SJCRH30 (cell line): Measurements from ENCODE around the gene DENND1A. TPM values are rescaled to one million over a fixed set of nuclear protein-coding genes. Genes with fewer than 3 reads are reported as not detected.
A peak's percentile ranks its signal among the peaks of the same experiment; 100 is the strongest.
"Not testable (repeated sequence)": the region's sequence is repeated elsewhere in the genome, so short reads cannot be mapped to it uniquely, and the experiment has no call there.

Source experiments
- DNase-seq, 2 experiments: peaks; one replicate each; pipeline ENCODE4 v3.0.0-alpha.2; 2015 to 2020
- H3K27ac ChIP-seq: fragments of 250-450 bp; sonication (Bioruptor Pico); 2 replicates; pipeline ENCODE4 v1.5.1; 2020; ENCODE audit warnings: mild to moderate bottlenecking, moderate library complexity
- H3K27me3 ChIP-seq: fragments of 250-450 bp; sonication (Bioruptor Pico); 2 replicates; pipeline ENCODE4 v1.5.1; 2020; ENCODE audit warnings: mild to moderate bottlenecking, moderate library complexity
- H3K36me3 ChIP-seq: fragments of 250-450 bp; sonication (Bioruptor Pico); 2 replicates; pipeline ENCODE4 v1.5.1; 2020; ENCODE audit warnings: mild to moderate bottlenecking, moderate library complexity
- H3K4me1 ChIP-seq: fragments of 250-450 bp; sonication (Bioruptor Pico); 2 replicates; pipeline ENCODE4 v1.5.1; 2020; ENCODE audit warnings: mild to moderate bottlenecking, moderate library complexity
- H3K4me3 ChIP-seq: fragments of 250-450 bp; sonication (Bioruptor Pico); 2 replicates; pipeline ENCODE4 v1.5.1; 2020; ENCODE audit warnings: mild to moderate bottlenecking, moderate library complexity
- H3K9me3 ChIP-seq: fragments of 250-450 bp; sonication (Bioruptor Pico); replicated peaks from 2 replicates; pipeline ENCODE4 v1.5.1; 2020; ENCODE audit warnings: mild to moderate bottlenecking, moderate library complexity
- total RNA-seq: library from RNA; depleted of rRNA; stranded (reverse); fragments of >200 nt; shearing (Covaris generic); gene quantifications from 2 replicates; pipeline ENCODE4 v1.2.3, GENCODE V29; 2014; rRNA removed

Gene DENND1A
- total RNA-seq, 1 experiment from 2014 or later, result 41.3 TPM

DNA sequence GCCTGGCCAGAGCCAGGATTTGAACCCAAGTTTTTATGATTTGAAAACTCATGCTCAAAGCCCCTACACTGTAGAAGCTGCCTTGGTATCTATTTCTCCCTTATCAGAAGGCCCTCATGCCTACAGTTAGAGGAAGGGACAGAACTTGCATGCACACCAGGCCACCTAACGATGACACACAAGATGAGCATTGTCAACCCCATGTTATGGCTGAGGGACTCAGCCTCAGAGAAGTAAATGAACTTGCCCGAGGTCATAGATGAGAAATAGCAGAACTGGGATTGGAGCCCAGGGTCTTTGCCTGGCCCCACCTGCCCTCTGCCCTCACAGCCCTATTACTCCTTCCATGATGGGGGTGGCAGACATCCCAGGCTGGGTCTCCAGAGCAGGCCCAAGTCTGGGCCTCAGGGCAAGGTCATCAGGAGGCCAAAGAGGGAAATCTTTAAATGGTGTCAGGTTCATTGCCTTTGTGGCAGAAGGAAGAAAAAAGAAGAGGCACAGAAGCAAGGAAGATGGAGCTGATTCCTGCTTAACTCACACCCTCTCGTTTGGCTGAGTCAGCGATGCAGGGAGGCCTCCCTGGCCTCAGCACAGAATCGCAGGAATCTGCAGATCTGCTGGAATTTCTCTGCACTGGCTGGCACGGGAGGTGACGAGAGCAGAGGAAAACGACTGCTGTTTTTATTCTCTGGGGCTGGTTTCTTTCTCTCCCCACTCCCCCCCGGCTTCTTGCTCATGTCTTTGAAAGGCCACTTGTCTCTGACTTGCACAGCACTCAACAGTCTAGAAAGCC lies 594.5 kb downstream of the DENND1A start:
- no peaks in the 10 kb centered on the region for H3K27me3 ChIP-seq
- H3K4me3 ChIP-seq, result no peak overlapping the region

DNA sequence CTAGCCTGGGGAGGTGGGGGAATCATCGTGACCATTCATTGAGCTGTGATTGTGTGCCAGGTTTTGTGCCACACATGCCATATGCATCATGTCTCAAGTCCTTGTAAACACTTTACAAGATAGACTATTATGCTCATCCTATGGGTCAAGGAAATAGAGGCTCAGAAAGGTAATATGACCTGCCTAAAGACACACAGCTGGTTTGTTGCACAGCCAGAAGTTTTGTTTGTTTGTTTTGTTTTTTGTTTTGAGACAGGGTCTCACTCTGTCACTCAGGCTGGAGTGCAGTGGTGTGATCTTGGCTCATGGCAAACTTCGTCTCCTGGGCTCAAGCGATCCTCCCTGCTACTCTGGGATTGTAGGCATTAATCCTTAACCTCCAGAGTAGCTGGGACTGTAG lies 595.3 kb downstream of the DENND1A start:
- no peaks in the 10 kb centered on the region for H3K27me3 ChIP-seq
- no peak for DNase-seq
- H3K27ac ChIP-seq, result no peak overlapping the region
- no peak overlapping the region for H3K4me3 ChIP-seq
- H3K4me1 ChIP-seq, result no peaks in the 10 kb centered on the region; the same call in 1 of the 2 replicates
- no peaks in the 10 kb centered on the region for H3K9me3 ChIP-seq
- no peaks in the 10 kb centered on the region for H3K36me3 ChIP-seq

More for the DNA sequence above, 594.5 kb downstream of the DENND1A start:
- Histone ChIP-seq H3K27ac (no peak overlapping the region), H3K4me1 (peaks cover 4% of the 10 kb centered on the region), H3K9me3 (no peaks in the 10 kb centered on the region), H3K36me3 (no peaks in the 10 kb centered on the region)
- DNase-seq, result peak in 1 of 2 experiments; percentile 32

DNA sequence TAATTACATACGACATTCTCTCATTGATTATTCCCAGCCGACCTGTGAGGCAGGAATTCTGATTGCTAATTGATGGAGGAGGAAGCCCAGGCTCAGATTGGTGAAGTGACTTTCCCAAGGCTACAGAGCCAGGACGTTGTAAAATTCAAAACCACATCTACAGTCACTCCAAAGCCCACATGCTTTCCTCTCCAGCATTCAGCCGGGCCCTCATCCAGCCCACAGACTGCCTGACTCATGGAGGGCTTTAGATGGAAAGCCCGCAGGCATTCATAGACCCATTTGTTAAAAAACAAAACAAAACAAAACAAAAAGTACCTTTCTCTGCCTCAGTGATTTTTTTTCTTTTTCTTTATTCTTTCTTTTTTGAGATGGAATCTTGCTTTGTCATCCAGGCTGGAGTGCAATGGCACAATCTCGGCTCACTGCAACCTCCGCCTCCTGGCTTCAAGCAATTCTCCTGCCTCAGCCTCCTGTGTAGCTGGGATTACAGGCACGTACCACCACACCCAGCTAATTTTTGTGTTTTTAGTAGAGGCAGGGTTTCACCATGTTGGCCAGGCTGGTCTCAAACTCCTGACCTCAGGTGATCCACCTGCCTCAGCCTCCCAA lies 596.8 kb downstream of the DENND1A start:
- not testable (repeated sequence) for H3K27ac ChIP-seq, H3K4me1 ChIP-seq, H3K4me3 ChIP-seq, H3K9me3 ChIP-seq, H3K27me3 ChIP-seq, H3K36me3 ChIP-seq
- peak in 1 of 2 experiments; percentile 32 for DNase-seq

DNA sequence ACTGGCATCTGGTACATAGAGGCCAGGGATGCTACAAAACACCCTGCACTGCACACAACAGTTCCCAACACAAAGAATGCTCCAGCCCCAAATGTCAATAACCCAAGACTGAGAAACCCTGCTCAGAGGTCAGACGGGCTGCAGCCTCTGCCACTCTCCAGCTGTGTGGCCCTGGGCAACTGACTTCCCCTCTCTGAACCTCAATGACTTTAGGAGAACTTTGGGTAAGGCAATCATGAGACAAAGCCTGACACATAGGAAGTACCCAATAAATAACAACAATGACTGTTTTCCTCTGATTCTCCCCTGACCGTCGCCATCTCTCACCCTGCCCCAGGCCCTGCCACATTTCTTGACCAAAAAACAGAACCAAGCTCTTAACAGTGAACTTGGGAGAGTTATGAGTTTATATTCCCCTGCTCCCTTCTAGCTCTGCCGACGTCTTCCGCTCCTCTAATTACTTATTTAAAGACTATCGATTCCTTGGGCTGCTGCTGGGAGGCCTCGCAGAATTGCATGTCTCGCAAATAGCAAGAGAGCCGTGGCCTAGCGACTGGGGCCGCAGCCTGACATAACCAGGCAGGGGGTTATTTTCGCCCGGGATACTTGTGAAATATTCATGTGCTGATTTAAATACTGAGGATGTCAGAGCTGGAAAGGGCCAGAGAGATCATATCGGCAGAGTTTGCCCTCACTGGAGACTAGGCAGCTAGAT lies 598.4 kb downstream of the DENND1A start:
- Histone ChIP-seq H3K27me3 (no peaks in the 10 kb centered on the region), H3K9me3 (no peaks in the 10 kb centered on the region), H3K4me3 (no peak overlapping the region), H3K36me3 (no peaks in the 10 kb centered on the region), H3K27ac (no peak overlapping the region), H3K4me1 (peaks cover 3% of the 10 kb centered on the region; the same call in 1 of the 2 replicates)
- no peak for DNase-seq

Other genes with a start within 250 kb of the DENND1A start
- 0.48 and 1.6 TPM in 2 replicates for gene LHX2, start 81.6 kb upstream of the DENND1A start, total RNA-seq